Measurements from ENCODE around the gene TACR1. TPM values are rescaled to one million over a fixed set of nuclear protein-coding genes. Genes with fewer than 3 reads are reported as not detected.
"Not testable (repeated sequence)": the region's sequence is repeated elsewhere in the genome, so short reads cannot be mapped to it uniquely, and the experiment has no call there.

TACR1 gene
- total RNA-seq, 1 experiment from 2014 or later: not detected

DNA sequence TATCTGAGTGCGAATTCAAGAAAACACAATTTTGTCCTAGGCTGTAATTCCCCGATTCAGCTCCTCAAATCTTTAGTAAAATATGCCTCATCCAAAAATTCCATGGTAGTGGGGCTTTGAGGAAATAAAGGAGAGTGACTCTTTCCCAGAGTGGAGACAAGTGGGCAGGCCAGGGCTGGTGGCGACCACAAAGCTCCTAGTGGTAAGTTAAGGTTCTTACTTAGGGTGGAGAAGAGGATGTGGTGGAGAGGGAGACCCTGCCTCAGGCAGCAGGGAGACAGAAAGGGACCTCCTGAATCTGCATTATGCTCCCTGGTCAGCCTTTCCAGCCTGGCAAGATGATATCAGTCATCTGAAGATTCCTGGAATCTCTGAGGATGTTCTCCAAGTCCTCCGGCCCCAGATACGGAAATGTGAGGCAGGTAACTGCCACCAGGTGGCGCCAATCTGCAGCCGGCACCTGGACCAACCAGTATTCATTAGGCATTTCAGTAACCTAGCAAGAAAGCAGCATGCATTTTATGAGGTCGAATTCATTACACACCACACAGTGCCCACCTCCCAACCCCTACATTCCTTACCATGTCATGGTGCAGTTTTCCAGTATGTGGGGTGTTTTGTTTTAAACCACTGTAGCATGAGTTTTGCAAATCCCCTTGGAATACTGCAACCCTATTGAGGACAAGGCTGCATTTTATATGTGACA is 134.5 kb downstream of the TACR1 start:
- ChIA-PET CTCF (interaction anchor here (0.5 to 1.0 kb wide), 4 partner anchors 15 to 213 kb away, joined by 3 to 4 read pairs (median 3); partner anchors contain the start of gene TACR1), POLR2A (ENCODE audit: low non-redundant PET) (interaction anchor here (0.6 kb wide), 1 partner anchor 274 kb away, joined by 4 read pairs; no protein-coding TSS in a partner anchor)
- Histone ChIP-seq H3K9me3 (ENCODE audit: low read depth, low read length, poor library complexity, severe bottlenecking) (no peaks in the 10 kb centered on the region), H3K4me1 (ENCODE audit: insufficient read depth, low read length, poor library complexity, severe bottlenecking) (no peaks in the 10 kb centered on the region), H3K4me3 (ENCODE audit: low read depth, low read length, poor library complexity, severe bottlenecking) (no peak overlapping the region), H3K27me3 (replicated peaks; ENCODE audit: insufficient read depth, low read depth, low read length, poor library complexity) (no peaks in the 10 kb centered on the region), H3K27ac (ENCODE audit: low read depth, low read length, poor library complexity, severe bottlenecking) (no peak overlapping the region), H3K36me3 (ENCODE audit: insufficient read depth, low read length, poor library complexity, severe bottlenecking) (no peaks in the 10 kb centered on the region)
- peak; percentile 72 for DNase-seq (ENCODE audit: low spot score)
- TF ChIP-seq CTCF (conservative IDR thresholded peaks at IDR 0.05; ENCODE audit: low read depth, low read length) (peak; percentile 97), EZH2 (IDR thresholded peaks at IDR 0.05; ENCODE audit: borderline replicate concordance, low read depth, low read length, poor library complexity, severe bottlenecking) (no peak)
- BruUV-seq (replicated peaks): no TSS peak
- intact Hi-C loops (cut with micrococcal nuclease; ENCODE audit: unreplicated experiment): loop anchor here (1.0 to 2.0 kb wide), 2 partner anchors 176 to 339 kb away; no protein-coding TSS in a partner anchor

DNA sequence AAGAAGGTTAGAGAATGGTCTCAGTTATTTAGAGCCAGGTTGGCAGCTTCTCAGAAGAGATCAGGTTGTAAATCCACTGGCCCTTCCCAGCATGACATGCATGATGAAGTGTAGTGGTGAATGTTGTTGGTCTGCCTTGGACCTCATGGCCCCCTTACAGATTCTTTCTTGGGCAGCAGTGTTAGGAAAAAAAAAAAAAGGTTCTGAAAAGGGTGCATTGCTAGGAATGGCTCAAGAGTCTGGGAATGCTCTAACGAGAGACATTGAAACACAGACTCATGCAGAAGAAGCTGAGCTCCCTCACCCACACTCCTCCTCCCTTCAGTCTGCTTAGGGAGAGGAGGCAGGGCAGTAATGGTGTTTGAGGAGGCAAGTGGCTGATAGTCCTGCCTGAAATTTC is 135.4 kb downstream of the TACR1 start:
- Histone ChIP-seq H3K27ac (ENCODE audit: low read depth, low read length, poor library complexity, severe bottlenecking) (no peak overlapping the region), H3K27me3 (replicated peaks; ENCODE audit: insufficient read depth, low read depth, low read length, poor library complexity) (no peaks in the 10 kb centered on the region), H3K36me3 (ENCODE audit: insufficient read depth, low read length, poor library complexity, severe bottlenecking) (no peaks in the 10 kb centered on the region), H3K4me1 (ENCODE audit: insufficient read depth, low read length, poor library complexity, severe bottlenecking) (no peaks in the 10 kb centered on the region), H3K9me3 (ENCODE audit: low read depth, low read length, poor library complexity, severe bottlenecking) (no peaks in the 10 kb centered on the region), H3K4me3 (ENCODE audit: low read depth, low read length, poor library complexity, severe bottlenecking) (no peak overlapping the region)
- no peak for DNase-seq (ENCODE audit: low spot score)
- BruUV-seq (replicated peaks): no TSS peak
- ChIA-PET CTCF (interaction anchor here (0.6 kb wide), 1 partner anchor 30 kb away, joined by 3 read pairs; no protein-coding TSS in a partner anchor), POLR2A (ENCODE audit: low non-redundant PET) (interaction anchor here (0.6 kb wide), 1 partner anchor 275 kb away, joined by 4 read pairs; no protein-coding TSS in a partner anchor)
- intact Hi-C loops (cut with micrococcal nuclease; ENCODE audit: unreplicated experiment): loop anchor here (1.0 to 2.0 kb wide), 2 partner anchors 177 to 340 kb away; no protein-coding TSS in a partner anchor
- no peak for TF ChIP-seq CTCF (conservative IDR thresholded peaks at IDR 0.05; ENCODE audit: low read depth, low read length)
- no peak for TF ChIP-seq EZH2 (IDR thresholded peaks at IDR 0.05; ENCODE audit: borderline replicate concordance, low read depth, low read length, poor library complexity, severe bottlenecking)

GRCh38 chr2:75058427-75058826 is 140.9 kb downstream of the TACR1 start:
- intact Hi-C loops (cut with micrococcal nuclease; ENCODE audit: unreplicated experiment): loop anchor here (10.0 kb wide), 1 partner anchor 546 kb away; no protein-coding TSS in a partner anchor
- Histone ChIP-seq H3K36me3 (ENCODE audit: insufficient read depth, low read length, poor library complexity, severe bottlenecking) (no peaks in the 10 kb centered on the region), H3K4me3 (ENCODE audit: low read depth, low read length, poor library complexity, severe bottlenecking) (no peak overlapping the region), H3K4me1 (ENCODE audit: insufficient read depth, low read length, poor library complexity, severe bottlenecking) (no peaks in the 10 kb centered on the region), H3K27ac (ENCODE audit: low read depth, low read length, poor library complexity, severe bottlenecking) (no peak overlapping the region), H3K9me3 (ENCODE audit: low read depth, low read length, poor library complexity, severe bottlenecking) (no peaks in the 10 kb centered on the region), H3K27me3 (replicated peaks; ENCODE audit: insufficient read depth, low read depth, low read length, poor library complexity) (no peaks in the 10 kb centered on the region)
- ChIA-PET CTCF (no interaction called here), POLR2A (ENCODE audit: low non-redundant PET) (no interaction called here)
- BruUV-seq (replicated peaks): no TSS peak
- TF ChIP-seq CTCF (conservative IDR thresholded peaks at IDR 0.05; ENCODE audit: low read depth, low read length) (no peak), EZH2 (IDR thresholded peaks at IDR 0.05; ENCODE audit: borderline replicate concordance, low read depth, low read length, poor library complexity, severe bottlenecking) (no peak)
- no peak for DNase-seq (ENCODE audit: low spot score)

DNA sequence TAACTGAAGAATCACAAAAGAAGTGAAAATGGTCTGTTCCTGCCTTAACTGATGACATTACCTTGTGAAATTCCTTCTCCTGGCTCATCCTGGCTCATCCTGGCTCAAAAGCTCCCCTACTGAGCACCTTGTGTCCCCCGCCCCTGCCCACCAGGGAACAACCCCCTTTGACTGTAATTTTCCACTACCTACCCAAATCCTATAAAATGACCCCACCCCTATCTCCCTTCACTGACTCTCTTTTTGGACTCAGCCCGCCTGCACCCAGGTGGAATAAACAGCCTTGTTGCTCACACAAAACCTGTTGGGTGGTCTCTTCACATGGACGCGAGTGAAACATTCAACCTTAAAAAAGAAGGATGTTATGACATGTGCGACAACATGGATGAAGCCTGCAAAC is 142.2 kb downstream of the TACR1 start:
- H3K4me3 ChIP-seq (ENCODE audit: low read depth, low read length, poor library complexity, severe bottlenecking); POLR2A ChIA-PET (ENCODE audit: low non-redundant PET); H3K27ac ChIP-seq (ENCODE audit: low read depth, low read length, poor library complexity, severe bottlenecking); H3K4me1 ChIP-seq (ENCODE audit: insufficient read depth, low read length, poor library complexity, severe bottlenecking); H3K36me3 ChIP-seq (ENCODE audit: insufficient read depth, low read length, poor library complexity, severe bottlenecking); H3K9me3 ChIP-seq (ENCODE audit: low read depth, low read length, poor library complexity, severe bottlenecking); H3K27me3 ChIP-seq (replicated peaks; ENCODE audit: insufficient read depth, low read depth, low read length, poor library complexity); CTCF ChIA-PET; BruUV-seq (replicated peaks); DNase-seq (ENCODE audit: low spot score): not testable (repeated sequence)
- intact Hi-C loops (cut with micrococcal nuclease; ENCODE audit: unreplicated experiment): loop anchor here (10.0 kb wide), 1 partner anchor 548 kb away; no protein-coding TSS in a partner anchor

Data from A673 (cell line).